GF-D8 (cell line): ENCODE results near the gene INPP4B.
"Not testable (repeated sequence)": the region's sequence is repeated elsewhere in the genome, so short reads cannot be mapped to it uniquely, and the experiment has no call there.

Source experiments
- DNase-seq: peaks from one replicate; lab custom pipeline; 2025; lab: John Stamatoyannopoulos, UW

The INPP4B gene

DNA sequence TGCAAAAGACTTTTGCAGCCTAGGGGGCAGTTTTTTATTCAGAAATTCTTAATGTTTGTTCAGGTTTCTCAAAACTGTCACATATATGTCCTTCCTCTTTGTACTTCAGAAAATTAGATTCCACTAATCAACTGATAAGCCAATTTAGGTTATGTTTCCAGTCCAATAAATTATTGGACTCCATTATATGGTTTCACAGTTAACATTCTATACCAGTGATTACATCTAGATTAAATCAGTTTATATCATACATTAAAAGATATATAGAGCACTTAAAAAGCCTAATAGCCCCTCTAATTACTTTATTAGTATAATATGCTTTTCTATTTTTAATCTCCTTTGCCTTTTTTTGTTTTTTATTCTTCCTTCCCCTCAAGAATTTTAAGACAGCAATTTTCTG lies 434.1 kb downstream of the INPP4B start:
- DNase-seq, result no peak

DNA sequence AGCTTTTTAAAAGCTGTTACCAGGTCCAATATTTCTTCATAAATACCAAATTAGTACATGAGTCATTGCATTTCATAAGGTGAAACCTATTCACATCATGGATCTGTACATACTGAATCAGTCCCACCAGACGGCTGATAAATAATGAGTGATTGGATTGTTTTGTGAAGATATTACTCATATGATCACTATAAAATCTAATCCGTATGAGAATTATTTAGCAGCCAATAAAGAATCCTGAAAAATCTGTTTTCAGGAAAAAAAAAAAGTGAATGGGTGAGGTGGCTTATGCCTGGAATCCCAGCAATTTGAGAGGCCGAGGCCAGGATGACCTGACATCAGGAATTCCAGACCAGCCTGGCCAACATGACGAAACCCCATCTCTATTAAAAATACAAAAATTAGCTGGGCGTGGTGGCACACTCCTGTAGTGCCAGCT lies 438.1 kb downstream of the INPP4B start:
- no peak for DNase-seq

DNA sequence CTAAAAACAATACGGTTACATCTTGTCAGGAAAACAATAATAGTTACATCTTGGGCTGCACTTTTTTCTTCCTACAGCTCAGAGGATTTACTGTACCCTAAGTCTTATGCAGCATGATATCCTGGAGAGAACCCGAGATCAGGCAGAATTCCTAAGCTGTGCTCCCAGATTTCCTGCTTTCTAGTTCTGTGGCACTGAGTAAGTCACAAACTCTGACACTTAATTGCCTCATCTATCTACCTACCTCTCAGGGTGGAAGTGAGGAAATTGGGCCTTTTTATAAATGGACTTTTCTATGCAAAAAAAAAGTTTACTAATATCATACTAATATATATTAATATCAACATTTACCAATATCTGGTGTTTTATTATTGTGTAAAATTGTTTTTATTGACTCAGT lies 438.5 kb downstream of the INPP4B start:
- DNase-seq, result no peak

DNA sequence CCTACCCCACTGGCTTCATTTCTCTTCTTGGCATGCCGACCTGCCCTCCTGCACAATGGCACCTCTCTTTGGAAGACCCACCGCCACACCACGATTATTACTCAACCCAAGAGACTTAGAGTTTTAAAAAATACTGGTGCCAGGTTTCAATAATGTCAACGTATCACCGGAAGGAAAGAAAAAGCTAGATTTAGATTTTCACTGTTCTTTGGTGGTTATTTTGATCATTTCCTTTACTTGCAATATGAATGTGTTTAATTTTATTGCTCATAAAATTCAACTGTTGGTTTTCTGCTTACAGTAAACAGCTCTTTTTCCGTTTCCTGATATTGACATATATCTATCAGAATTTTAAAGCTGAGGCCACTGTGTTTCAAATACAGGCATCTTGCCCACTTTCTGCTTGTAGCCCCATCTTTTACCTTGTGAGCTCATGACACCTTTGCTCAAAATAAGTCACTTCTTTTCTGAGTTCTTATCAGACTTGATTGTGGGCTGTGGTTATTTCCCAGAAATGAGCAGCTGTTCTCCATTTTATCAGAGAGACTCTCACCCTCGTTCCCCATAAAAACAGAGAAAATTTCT lies 439.1 kb downstream of the INPP4B start:
- peak; percentile 40 for DNase-seq

DNA sequence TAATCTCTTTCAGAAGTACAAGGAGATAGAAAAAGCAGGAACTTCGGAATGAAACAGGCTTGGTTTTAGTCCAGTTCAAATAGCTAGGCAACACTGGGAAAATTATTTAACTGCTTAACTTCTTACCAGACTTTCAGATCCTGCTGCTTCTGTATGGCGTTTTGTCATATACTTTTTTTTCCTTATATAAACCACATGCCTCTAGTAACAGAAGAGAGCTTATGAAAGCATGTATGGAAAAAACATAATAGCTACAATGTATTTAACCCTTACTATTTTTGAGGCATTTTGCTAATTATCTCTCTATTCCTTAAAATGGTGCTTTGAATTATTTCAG lies 439.6 kb downstream of the INPP4B start:
- DNase-seq, result peak; percentile 20

DNA sequence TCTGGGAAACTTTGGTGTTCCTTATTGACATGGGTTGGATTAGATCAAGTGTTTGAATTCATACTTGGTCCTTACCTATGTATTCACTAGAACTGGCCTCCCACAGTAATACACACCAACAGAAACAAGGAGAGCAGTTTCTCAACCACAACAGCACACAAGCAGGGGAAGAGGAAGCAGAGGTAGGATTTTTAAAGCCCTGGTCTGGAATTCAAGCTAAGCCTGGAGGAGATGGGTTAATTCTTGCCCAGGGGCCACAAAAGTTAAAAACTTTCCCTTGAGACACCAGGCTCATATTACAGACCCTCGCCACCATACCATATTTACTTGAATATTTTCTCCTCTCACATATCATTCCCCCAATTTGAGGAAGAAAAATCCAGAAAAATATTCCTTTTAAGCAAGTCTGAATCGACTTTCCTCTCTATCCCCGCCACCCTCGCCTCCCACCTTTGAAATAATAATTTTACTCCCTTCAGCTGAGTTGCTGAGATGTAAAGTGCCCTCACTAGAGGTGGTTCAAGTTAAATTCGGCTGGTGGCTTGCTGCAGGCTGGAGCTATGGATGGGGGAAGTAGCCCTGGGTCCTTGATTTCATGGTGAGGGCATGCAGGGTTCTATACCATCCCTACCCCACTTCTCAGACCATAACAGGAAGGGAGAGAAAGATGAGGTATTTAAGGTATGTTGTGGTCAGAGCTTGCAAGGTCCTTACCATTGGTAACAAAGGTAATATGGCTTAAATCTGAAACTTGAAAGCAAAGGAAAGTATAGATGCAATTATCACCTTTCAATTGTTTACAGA lies 440.2 kb downstream of the INPP4B start:
- peak; percentile 77 for DNase-seq

DNA sequence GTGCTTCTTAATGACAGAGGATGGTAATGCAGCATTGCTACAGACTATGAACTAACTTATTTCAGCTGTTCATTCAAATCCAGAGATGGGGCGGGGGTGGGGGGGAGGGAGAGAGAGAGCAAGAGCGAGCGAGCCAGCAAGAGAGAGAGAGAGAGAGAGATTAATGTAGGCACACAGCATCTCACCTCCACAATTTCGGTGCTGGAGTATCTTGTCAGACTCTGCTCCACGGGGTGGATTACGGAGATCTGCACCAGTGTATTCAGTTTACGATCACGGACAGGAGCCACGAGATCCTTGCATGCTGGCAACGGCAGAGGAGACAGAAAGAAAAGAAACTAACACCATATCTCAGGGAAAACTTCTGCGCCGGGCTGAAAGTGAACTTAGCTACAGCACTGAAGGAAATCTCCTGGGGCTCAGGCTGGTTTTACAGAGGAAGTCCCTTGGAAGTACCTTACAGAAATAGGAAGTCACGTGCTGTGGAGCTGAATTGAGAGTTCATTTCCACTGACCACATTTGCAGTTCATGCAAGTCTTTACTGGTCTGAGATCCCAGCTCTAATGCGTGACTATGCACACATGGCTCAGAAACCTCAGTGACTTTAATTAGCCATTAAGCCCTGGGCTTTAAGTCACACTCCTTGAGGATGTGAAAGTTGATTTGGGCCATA lies 440.9 kb downstream of the INPP4B start:
- peak; percentile 96 for DNase-seq

DNA sequence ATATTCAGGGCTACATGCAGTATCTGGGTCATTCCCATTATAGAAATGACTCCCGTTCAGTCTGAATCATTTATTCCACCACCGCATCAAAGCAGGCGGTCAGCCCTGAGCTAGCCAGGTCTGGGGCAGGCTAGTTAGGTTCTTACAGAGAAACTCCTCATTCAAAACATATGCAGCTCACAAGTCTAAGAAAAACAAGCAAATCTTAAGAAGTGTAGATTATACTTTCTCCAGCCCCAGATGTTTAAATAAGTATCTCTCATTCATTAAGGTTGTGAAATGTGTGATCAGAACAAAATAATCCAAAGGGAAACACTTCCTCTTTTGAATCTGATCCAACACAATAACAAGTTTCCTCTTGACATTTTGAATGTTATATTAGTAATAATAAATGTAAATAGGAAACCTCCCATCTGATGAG lies 441.9 kb downstream of the INPP4B start:
- peak; percentile 55 for DNase-seq

DNA sequence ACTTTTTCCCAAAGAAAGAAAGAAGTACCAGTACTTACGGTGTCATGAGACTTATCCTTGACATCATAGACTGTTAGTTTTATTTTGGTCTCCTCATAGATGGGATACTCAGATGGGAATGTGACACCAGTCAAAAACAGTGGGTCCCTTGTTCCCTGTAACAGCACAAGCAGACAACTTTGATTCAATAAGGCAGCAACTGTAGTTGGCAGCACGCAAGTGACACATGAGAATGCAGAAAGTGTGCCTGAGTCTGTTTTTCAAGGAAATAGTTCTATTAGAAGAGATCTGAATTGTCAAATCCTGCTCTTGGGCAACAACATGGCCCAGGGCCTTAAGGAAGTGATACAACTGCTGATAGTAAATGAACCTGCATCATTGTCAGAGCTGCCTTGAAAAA lies 443.2 kb downstream of the INPP4B start:
- DNase-seq, result peak; percentile 54

DNA sequence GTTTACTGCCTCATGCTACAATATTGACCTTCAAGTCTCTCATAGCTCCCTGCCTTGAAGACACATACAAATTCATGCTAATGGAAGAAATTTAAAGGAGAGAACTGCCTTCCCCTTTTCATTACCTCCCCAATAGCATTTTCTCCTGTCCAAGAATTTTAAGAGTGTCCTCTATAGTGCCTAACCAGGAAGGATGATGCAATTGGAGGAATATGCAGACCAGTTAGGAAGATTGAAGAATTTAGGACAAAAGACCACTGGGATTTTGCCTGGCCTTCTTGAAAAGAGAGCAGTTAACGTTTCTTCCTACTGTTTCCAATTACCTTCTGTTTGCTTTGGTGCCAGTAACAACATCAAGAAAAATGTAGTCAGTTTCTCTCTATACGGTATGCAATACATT lies 443.9 kb downstream of the INPP4B start:
- no peak for DNase-seq

DNA sequence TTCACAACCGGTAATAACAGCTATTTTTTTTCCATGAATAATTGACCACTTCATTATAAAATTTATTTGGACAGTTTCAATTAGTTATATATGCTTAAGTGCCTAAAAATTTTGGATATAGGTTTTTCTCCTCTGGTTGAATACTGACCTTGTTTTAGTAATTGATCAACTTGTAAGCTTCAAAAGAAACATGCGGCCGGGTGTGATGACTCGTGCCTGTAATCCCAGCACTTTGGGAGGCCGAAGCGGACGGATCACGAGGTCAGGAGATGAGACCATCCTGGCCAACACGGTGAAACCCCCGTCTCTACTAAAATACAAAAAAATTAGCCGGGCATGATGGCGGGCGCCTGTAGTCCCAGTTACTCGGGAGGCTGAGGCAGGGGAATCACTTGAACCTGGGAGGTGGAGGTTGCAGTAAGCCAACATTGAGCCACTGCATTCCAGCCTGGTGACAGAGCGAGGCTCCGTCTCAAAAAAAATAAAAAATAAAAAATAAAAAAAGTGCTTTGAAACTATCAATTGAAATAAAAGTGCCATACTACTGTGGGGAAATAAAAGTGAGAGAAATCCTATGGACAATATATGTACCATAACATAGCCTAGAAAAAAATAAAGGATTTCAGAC lies 448.6 kb downstream of the INPP4B start:
- not testable (repeated sequence) for DNase-seq

DNA sequence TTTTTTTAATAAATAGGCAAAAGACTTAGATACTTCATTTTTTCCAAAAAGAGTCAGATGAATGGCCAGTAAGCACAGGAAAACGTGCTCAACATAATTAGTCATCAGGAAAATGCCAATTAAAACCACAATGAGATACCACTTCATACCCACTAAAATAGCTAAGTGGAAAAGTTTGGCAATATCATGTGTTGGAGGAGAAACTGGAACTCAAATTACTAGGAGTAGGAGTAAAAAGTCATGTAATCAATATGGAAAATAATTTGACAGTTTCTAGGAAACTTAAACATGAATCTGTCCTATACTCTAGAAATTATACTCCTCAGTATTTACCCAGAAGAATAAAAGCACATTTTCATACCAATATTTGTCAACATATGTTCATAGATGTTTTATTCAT lies 449.8 kb downstream of the INPP4B start:
- peak; percentile 20 for DNase-seq

DNA sequence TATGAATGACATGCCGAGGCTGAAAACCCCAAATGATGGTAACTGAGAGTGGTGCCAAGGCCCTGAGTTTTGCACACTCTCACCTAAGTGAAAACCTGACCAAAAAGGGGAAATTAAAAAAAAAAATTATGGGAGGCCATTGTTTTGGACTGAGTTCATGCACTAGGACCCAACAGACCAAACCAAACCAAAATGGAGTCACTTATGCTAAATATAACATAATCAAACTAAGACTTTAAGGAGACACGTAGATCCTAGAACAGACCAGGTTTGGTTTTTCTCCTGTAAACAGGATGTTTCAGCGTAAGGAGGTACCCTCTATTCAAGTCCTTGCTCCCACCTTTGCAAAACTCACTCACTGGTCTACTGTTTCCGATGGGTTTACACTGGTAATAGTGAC lies 453.0 kb downstream of the INPP4B start:
- DNase-seq, result no peak

DNA sequence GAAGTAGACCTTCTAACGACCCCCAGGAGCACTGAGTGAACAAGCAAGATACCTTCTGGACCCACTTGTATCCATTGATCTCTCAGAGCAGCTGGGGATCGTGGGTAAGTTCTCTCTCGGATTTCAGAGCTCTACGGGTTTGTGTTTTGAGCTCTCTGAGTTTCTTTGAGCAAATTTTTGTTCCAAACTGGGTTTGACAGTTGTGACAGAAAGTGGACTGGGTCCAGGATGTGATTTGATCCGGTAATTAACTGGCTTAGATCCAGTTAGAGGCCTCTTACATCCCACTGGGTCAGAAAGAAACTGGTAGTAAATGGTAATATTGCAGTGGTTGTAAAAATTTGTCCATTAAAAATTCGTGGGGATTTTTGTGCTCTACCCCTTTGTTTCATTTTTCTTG lies 459.2 kb downstream of the INPP4B start:
- DNase-seq, result no peak

DNA sequence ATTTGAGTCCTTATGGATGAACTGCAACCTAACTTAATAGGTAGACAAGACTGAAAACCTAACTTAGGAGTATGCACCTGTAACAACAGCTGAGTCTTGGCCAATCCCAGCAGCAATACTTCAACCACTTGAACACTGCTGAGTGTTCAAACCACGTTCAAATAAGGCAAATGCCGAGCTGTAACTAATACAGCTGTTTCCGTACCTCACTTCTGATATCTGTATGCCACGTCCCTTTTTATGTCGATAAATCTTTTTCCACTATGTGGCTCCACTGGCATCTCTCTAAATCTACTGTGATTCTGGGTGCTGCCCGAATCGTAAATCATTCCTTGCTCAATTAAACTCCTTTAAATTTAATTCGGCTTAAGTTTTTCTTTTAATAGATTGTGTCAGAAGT lies 459.7 kb downstream of the INPP4B start:
- no peak for DNase-seq

DNA sequence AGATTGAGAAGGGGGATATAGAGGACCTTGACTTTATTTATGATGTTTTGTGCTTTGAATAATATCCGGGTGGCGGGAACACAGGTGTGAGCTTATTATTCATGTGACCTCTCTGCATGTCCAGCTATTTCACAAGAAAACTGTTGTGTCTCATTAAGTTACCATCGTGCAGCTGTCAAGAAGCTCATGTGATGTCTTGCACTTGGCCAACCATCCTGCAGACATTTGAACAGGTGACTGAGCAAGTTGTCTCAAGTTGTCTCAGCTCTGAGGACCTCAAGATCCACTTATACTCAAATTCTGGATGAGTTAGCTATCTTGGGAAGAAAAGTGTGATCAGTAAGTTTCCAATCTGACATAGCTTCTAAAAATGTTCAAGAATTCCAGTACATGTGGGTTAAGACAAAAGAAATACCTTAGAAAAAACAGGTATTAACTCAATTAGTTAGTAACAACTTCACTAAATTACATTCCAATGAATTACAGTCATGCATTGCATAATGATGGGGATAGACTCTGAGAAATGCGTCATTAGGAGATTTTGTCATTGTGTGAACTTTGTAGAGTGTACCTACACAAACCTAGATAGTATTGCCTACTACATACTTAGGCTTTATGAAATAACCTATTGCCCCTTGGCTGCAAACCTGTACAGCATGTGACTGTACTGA lies 462.2 kb downstream of the INPP4B start:
- no peak for DNase-seq

DNA sequence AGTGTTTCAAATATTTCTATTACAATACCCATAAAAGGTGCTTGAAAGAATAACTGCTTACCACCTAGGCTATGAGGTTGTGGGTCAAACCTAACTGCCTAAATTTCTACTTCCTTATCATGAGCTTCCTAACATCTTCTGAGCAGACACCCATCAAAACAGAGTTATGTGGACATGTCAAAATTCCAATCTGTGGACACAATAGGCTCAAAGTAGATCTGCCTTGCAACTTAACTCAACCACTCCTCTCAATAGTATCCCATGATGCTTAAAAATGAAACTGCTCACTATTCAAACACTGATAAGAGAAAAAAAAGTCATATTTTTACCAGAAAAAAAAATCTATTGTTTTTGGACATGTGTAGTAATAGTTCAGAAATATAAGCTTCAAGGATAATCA lies 462.7 kb downstream of the INPP4B start:
- no peak for DNase-seq

DNA sequence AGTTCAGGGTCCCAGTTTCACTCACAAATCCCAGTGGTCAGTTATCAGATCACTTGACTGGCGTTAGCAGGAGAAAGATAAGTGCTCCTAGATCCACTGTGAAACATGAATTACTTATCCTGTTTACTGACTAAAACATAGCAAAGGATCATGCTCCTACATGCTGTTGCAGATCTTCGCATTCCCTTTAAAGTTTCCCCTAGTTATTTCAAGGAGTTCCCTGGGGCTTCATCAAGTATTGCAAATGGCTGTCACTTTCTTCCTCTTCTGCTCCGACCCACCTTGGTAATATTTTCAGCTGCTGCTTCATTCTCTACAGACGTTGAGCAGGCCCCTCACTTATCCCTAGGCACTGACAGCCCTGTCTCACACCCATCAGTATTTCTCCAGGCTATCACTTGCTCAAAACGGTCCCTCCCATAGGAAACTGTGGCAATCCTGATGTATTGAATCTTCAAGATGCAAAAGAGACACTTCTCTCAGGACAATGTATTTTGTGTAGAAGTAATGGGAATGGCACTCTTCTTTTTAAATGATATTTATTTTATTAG lies 466.0 kb downstream of the INPP4B start:
- no peak for DNase-seq

DNA sequence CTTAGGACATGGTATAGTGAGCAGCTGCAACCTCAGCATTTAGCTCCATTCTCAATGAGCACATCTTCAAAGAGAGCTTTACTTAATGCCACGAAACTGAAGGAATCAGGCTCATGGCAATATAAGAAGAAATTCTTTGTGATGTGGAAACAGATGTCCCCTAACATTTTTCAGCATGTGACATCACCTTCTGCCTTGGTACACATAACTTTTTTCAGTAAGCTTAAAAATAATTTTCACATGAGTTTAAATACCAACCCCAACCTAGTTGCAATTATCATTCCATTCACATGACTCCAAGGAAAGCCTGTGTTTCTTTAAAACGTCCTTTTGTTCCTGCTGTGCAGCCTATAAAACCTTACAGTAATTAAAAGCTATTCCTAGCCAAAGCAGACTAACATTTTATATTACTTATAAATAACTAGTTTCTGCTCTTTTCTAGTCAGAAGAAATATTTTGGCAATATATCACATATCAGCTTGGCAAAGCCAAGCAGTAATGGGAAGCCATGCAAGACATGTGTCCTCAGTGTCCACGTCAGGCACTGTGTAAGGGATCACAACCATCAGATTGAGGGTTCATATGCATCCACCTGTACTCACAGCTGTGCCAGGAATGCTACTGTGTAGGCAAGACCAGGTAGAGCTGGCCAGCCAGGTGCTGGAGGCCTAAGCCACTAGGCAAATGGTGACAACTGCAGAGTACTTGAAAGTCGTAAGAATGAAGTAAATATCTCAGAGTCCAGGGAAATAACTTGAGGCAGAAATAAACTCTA lies 466.6 kb downstream of the INPP4B start:
- no peak for DNase-seq

DNA sequence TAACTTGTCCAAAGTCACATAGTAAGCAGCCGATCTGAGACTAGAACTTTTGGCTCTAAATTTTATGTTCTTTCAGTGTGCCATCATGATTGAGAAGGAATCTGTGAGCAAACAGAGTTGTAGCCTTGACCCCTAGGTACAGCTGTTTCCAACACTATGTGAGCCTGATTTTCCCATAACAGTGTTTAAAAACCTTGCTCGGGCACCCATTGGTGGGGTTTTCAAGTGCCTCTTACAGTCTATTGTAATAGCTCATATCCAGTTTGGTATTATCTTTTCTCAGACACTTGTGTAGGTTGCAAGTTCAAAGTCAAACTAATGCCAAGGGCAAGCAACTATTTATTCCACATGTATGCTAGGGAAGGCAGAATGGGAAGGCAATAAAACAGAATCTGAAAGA lies 467.9 kb downstream of the INPP4B start:
- no peak for DNase-seq
